HFFc6 (cell line): ENCODE measurements around the gene FYB1. TPM values are rescaled to one million over a fixed set of nuclear protein-coding genes. Genes with fewer than 3 reads are reported as not detected.

Experiments
- DNase-seq: peaks from one replicate; pipeline ENCODE4 v3.0.0-alpha.2; 2018
- H3K27ac Mint-ChIP-seq: 2 replicates; pipeline ENCODE4 v1.8.0; 2020; ENCODE audit warnings: mild to moderate bottlenecking, mixed read lengths
- H3K27me3 Mint-ChIP-seq: 2 replicates; pipeline ENCODE4 v1.8.0; 2021; ENCODE audit warnings: mild to moderate bottlenecking, moderate library complexity, mixed read lengths; ENCODE audit not compliant: insufficient read depth
- H3K36me3 Mint-ChIP-seq: 2 replicates; pipeline ENCODE4 v1.8.0; 2021; ENCODE audit warnings: low read depth, mixed read lengths
- H3K4me1 Mint-ChIP-seq: 2 replicates; pipeline ENCODE4 v1.8.0; 2020; ENCODE audit warnings: low read depth, mixed read lengths
- H3K4me3 Mint-ChIP-seq: 2 replicates; pipeline ENCODE4 v1.8.0; 2020; ENCODE audit warnings: mild to moderate bottlenecking, moderate library complexity, mixed read lengths
- H3K9me3 Mint-ChIP-seq: 2 replicates; pipeline ENCODE4 v1.8.0; 2020; ENCODE audit warnings: mild to moderate bottlenecking, mixed read lengths
- total RNA-seq, 6 experiments: library from RNA; stranded (reverse); fragmentation: NEBNext Ultra II Directional; extraction: Animal tissue kit (Norgen Biotek cat#: 25700); gene quantifications; 2 replicates in 1 of 6; 3 replicates in 5 of 6; pipeline ENCODE4 v1.2.3, GENCODE V29; 2021
- TF ChIP-seq, protein P1 (sequence below): fragments of 200-600 bp; sonication (generic); IDR thresholded peaks from 2 replicates; pipeline ENCODE4 v1.5.0; 2021; ENCODE audit warnings: antibody characterized with exemption, mild to moderate bottlenecking

Gene FYB1
- total RNA-seq, 6 experiments from 2014 or later: 0.32 to 1.7 (median 0.49) TPM

DNA sequence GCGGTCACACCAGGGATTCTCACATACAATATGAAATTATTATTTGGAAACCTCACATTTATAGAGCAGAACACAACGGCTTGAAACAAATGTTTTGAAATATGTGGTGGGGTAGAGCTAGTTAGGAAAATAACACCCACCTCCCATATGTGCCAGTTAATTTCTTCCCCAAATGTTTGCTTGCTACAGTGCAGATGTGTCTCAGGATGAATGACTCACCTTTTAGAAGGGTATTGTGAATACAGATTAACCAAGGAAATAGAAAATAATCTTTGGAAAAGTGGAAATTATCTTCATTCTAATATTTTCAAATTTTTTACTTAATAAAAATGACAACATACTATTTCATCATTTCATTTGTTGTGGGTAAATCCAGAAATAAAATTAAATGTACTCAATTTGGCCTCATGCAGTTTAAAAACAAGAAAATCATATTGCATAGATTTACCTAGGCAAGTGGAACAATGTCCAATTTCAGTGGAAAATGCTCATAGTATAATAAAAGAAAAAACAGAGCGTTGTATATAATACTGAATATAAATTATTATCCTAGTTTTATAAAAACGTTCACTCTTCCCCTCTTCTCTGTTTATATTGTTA is 105.9 kb downstream of the FYB1 start:
- Mint-ChIP-seq H3K9me3 (no peaks in the 10 kb centered on the region), H3K4me3 (no peak overlapping the region), H3K27ac (no peak overlapping the region), H3K4me1 (peaks cover 40% of the 10 kb centered on the region), H3K27me3 (no peaks in the 10 kb centered on the region), H3K36me3 (no peaks in the 10 kb centered on the region)
- TF ChIP-seq, protein P1, sequence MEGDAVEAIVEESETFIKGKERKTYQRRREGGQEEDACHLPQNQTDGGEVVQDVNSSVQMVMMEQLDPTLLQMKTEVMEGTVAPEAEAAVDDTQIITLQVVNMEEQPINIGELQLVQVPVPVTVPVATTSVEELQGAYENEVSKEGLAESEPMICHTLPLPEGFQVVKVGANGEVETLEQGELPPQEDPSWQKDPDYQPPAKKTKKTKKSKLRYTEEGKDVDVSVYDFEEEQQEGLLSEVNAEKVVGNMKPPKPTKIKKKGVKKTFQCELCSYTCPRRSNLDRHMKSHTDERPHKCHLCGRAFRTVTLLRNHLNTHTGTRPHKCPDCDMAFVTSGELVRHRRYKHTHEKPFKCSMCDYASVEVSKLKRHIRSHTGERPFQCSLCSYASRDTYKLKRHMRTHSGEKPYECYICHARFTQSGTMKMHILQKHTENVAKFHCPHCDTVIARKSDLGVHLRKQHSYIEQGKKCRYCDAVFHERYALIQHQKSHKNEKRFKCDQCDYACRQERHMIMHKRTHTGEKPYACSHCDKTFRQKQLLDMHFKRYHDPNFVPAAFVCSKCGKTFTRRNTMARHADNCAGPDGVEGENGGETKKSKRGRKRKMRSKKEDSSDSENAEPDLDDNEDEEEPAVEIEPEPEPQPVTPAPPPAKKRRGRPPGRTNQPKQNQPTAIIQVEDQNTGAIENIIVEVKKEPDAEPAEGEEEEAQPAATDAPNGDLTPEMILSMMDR: no peak
- DNase-seq: no peak

DNA sequence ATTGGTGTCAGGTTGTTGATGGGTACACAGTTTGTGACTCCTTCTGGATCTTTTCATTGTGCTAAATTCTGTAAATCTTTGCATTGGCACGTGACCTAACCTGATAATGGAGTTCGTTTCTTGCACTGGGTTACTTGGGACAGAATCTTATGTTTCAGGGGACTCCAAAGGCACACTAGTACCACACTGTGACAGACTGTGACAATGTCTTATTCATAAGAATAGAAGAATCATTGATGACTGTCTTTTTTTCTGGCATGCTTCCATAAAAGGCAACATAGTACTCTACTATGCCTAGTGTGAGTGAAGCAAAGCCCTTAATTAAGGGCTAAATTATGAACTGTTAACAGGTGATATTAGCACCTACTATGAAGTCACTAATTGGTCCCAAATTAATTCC is 109.8 kb downstream of the FYB1 start:
- Mint-ChIP-seq H3K4me3 (no peak overlapping the region), H3K27ac (no peak overlapping the region), H3K9me3 (no peaks in the 10 kb centered on the region), H3K4me1 (peaks cover 29% of the 10 kb centered on the region), H3K27me3 (no peaks in the 10 kb centered on the region), H3K36me3 (no peaks in the 10 kb centered on the region)
- no peak for DNase-seq
- TF ChIP-seq, protein P1: no peak

DNA sequence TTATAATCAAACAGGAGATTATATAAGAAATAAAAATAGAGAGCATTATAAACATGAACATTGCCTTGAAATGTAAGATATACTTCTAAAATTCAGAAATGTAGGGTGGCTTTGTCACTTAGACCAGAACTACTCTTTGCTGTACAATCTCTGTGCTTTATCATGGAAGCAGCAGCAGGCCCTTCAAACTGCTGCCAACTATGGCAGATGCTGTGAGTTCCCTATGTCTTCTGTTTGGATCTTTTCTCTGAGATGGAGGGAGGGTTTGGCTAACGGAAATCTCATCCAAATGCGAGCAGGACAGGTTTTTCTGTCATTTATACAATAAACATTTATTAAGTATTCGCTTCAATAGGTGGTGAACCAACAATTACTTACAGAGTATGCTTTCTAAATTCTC is 110.4 kb downstream of the FYB1 start:
- no peak for DNase-seq
- Mint-ChIP-seq H3K9me3 (no peaks in the 10 kb centered on the region), H3K27me3 (no peaks in the 10 kb centered on the region), H3K4me3 (no peak overlapping the region), H3K36me3 (no peaks in the 10 kb centered on the region), H3K4me1 (peaks cover 34% of the 10 kb centered on the region), H3K27ac (no peak overlapping the region)
- TF ChIP-seq, protein P1: no peak

DNA sequence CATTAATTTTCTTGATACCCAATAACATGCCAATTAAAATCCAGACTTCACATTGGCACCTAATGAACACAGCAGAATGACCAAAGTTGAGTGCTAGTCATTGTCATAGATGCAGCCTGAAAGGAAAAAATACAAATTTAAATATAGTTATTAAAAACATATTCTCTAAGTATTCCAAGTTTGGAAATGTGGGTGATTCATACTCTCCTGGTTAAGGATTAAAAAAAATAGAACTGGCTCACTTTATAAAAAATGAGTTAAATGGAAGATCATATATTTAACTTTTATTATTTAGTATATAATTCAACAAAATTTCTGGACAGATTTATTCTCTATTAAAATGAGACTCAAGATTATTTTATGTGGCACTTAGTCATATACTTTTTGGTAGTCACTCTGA is 112.0 kb downstream of the FYB1 start:
- Mint-ChIP-seq H3K36me3 (no peaks in the 10 kb centered on the region), H3K4me1 (peaks cover 47% of the 10 kb centered on the region), H3K9me3 (no peaks in the 10 kb centered on the region), H3K27ac (no peak overlapping the region), H3K27me3 (no peaks in the 10 kb centered on the region), H3K4me3 (no peak overlapping the region)
- TF ChIP-seq, protein P1: no peak
- DNase-seq: no peak

DNA sequence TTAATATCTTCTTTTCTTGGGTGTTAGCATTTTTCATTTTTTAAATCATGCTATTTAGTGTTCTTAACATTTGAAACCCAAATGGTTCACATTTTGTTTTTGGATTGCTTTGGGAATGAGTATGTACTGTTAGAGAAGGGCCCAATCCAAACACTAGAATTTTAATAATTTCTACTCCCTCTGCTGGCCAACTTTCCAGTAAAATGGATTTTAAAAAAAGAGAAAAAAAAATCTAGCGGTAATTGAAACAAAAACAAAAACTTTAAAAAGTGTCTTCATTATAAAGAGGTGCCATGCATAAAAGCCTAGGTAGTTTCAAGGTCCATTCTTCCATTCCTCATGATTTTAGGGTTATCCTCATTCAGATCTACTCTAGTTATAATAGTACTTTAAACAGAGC is 113.0 kb downstream of the FYB1 start:
- H3K27ac Mint-ChIP-seq: no peak overlapping the region
- DNase-seq: no peak
- H3K4me3 Mint-ChIP-seq: no peak overlapping the region
- no peaks in the 10 kb centered on the region; the same call in 1 of the 2 replicates for H3K27me3 Mint-ChIP-seq
- H3K36me3 Mint-ChIP-seq: no peaks in the 10 kb centered on the region
- H3K9me3 Mint-ChIP-seq: no peaks in the 10 kb centered on the region
- TF ChIP-seq, protein P1: peak; percentile 79
- peaks cover 57% of the 10 kb centered on the region for H3K4me1 Mint-ChIP-seq
